ENCODE results near the gene NRAS. TPM values are rescaled to one million over a fixed set of nuclear protein-coding genes. Genes with fewer than 3 reads are reported as not detected.
A peak's percentile ranks its signal among the peaks of the same experiment; 100 is the strongest.

NRAS gene
- total and polyA plus RNA-seq, 8 donors: 9.2 to 62.1 (median 23.1) TPM

- 58 to 83% (median 77%) methylated on average over 7 of the region's 7 CpGs for WGBS, 5 donors
- peak in 1 of 2 donors; percentile 7 for DNase-seq
Observed at GRCh38 chr1:114671939-114672275, 44.7 kb downstream of the NRAS start.

GRCh38 chr1:114671011-114671938, 45.3 kb downstream of the NRAS start:
- no peak for TF ChIP-seq POLR2A (IDR thresholded peaks at IDR 0.05)
- peak in 3 of 7 experiments; percentile 21 to 23 (median 22) for TF ChIP-seq CTCF (IDR thresholded peaks at IDR 0.05)
- no peak for TF ChIP-seq POLR2AphosphoS5 (IDR thresholded peaks at IDR 0.05)
- TF ChIP-seq EP300 (IDR thresholded peaks at IDR 0.05): no peak
- Histone ChIP-seq H3K4me1 (peaks cover 6 to 23% (median 13%) of the 10 kb centered on the region in 4 donors), H3K36me3 (no peaks in the 10 kb centered on the region), H3K4me3 (no peak overlapping the region), H3K9me3 (no peaks in the 10 kb centered on the region), H3K27me3 (peaks cover 0 to 3% (median 0%) of the 10 kb centered on the region in 3 donors), H3K27ac (peak overlapping the region in 4 of 5 donors; percentile 78 to 89 (median 83))
- intact Hi-C loops (cut with DNase I; ENCODE audit: low total_unique reads): no loop called here
- 58 to 66% (median 63%) methylated on average over 9 of the region's 9 CpGs for WGBS, 5 donors
- DNase-seq: peak in 1 of 2 donors; percentile 20

More at GRCh38 chr1:114671939-114672275, 44.7 kb downstream of the NRAS start:
- Histone ChIP-seq H3K36me3 (no peaks in the 10 kb centered on the region), H3K4me1 (peaks cover 6 to 23% (median 13%) of the 10 kb centered on the region in 4 donors), H3K27me3 (peaks cover 0 to 3% (median 0%) of the 10 kb centered on the region in 3 donors), H3K4me3 (no peak overlapping the region), H3K9me3 (no peaks in the 10 kb centered on the region), H3K27ac (no peak overlapping the region)
- intact Hi-C loops (cut with DNase I; ENCODE audit: low total_unique reads): no loop called here
- TF ChIP-seq POLR2A (IDR thresholded peaks at IDR 0.05) (no peak), EP300 (IDR thresholded peaks at IDR 0.05) (no peak), CTCF (IDR thresholded peaks at IDR 0.05) (no peak), POLR2AphosphoS5 (IDR thresholded peaks at IDR 0.05) (no peak)

GRCh38 chr1:114670083-114671010, 46.2 kb downstream of the NRAS start:
- no peaks in the 10 kb centered on the region for H3K9me3 ChIP-seq
- peak overlapping the region; percentile 61 to 86 (median 64) for H3K4me3 ChIP-seq
- intact Hi-C loops (cut with DNase I; ENCODE audit: low total_unique reads): no loop called here
- H3K36me3 ChIP-seq: no peaks in the 10 kb centered on the region
- peak; percentile 95 to 97 for DNase-seq
- no peak for TF ChIP-seq POLR2A (IDR thresholded peaks at IDR 0.05)
- peak in 4 of 7 experiments; percentile 16 to 38 (median 35) for TF ChIP-seq CTCF (IDR thresholded peaks at IDR 0.05)
- TF ChIP-seq POLR2AphosphoS5 (IDR thresholded peaks at IDR 0.05): peak; percentile 55 to 82 (median 74)
- TF ChIP-seq EP300 (IDR thresholded peaks at IDR 0.05): no peak
- peaks cover 6 to 23% (median 13%) of the 10 kb centered on the region in 4 donors for H3K4me1 ChIP-seq
- H3K27ac ChIP-seq: peak overlapping the region; percentile 78 to 89 (median 82)
- 2 to 5% (median 3%) methylated on average over 32 to 45 of the region's 45 CpGs for WGBS, 5 donors
- no peaks in the 10 kb centered on the region for H3K27me3 ChIP-seq

- intact Hi-C loops (cut with DNase I; ENCODE audit: low total_unique reads): no loop called here
- no peaks in the 10 kb centered on the region for H3K36me3 ChIP-seq
- no peak for DNase-seq
- TF ChIP-seq EP300 (IDR thresholded peaks at IDR 0.05) (no peak), POLR2AphosphoS5 (IDR thresholded peaks at IDR 0.05) (no peak), POLR2A (IDR thresholded peaks at IDR 0.05) (no peak), CTCF (IDR thresholded peaks at IDR 0.05) (no peak)
- no peaks in the 10 kb centered on the region for H3K27me3 ChIP-seq
- H3K4me3 ChIP-seq: peak within 1 kb of the TSS; percentile 61 to 86 (median 64)
- no peaks in the 10 kb centered on the region for H3K9me3 ChIP-seq
- 0 to 1% (median 1%) methylated on average over 22 to 50 of the region's 50 CpGs for WGBS, 5 donors
- peak within 1 kb of the TSS; percentile 78 to 89 (median 82) for H3K27ac ChIP-seq
- H3K4me1 ChIP-seq: peaks cover 6 to 23% (median 13%) of the 10 kb centered on the region in 4 donors
Observed at GRCh38 chr1:114669562-114670082, 46.9 kb downstream of the NRAS start, which contains the start of gene DENND2C. DENND2C (minus strand) TSS chr1:114670049; CDS start chr1:114625984, 44,065 bp downstream.
